Measurements from ENCODE around the gene FBXO2.

DNA sequence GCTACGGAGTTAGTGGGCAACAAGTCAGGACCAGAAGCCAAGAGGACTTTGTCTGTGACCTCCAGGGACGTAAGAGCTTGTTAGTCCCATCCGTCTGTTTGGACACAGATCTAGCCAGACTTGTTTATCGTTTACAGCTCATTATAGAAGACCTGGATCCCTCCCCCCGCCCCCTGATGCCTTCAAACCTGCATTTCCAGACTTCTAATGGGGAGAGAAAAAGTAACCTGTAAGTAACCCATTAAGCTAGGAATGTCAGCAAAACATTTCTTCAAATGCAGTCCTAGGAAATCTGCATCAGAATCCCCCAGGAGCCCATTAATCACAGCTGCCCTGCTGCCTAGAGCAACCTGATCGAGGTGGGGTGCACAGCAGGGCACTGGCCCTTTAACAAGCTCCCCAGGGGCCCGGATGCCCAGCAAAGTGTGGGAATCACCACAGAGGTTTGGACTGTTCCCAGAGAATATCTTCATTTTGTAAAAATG lies 28.1 kb upstream of the FBXO2 start:
- no peak for TF ChIP-seq CTCF (conservative IDR thresholded peaks at IDR 0.05; ENCODE audit: low read depth, low read length)
- no peak for TF ChIP-seq POLR2A (IDR thresholded peaks at IDR 0.05; ENCODE audit: low read depth, low read length)
- TF ChIP-seq CEBPB (IDR thresholded peaks at IDR 0.05; ENCODE audit: low read depth, low read length), result no peak
- TF ChIP-seq NFE2L2 (IDR thresholded peaks at IDR 0.05; ENCODE audit: low read depth, low read length), result no peak
- no peak for TF ChIP-seq RAD21 (IDR thresholded peaks at IDR 0.05; ENCODE audit: low read length)
- no peak for TF ChIP-seq RFX5 (IDR thresholded peaks at IDR 0.05; ENCODE audit: low read depth, low read length)
- no peak for TF ChIP-seq FOS (IDR thresholded peaks at IDR 0.05; ENCODE audit: low read depth, low read length)
- no peak for TF ChIP-seq USF2 (IDR thresholded peaks at IDR 0.05; ENCODE audit: low read depth, low read length)
- TF ChIP-seq MAZ (IDR thresholded peaks at IDR 0.05; ENCODE audit: borderline replicate concordance, low read depth, low read length), result no peak
- TF ChIP-seq BHLHE40 (IDR thresholded peaks at IDR 0.05; ENCODE audit: low read depth, low read length), result no peak

All from IMR-90 (cell line).